NCI-H69 (cell line): ENCODE data around the gene ZNF385C.

ENCODE experiments used
- DNase-seq: peaks from one replicate; lab custom pipeline; 2025; lab: John Stamatoyannopoulos, UW

The ZNF385C gene

GRCh38 chr17:42050393-42051012, 47.8 kb downstream of the ZNF385C start, which contains the start of gene C17orf113:
C17orf113 (minus strand) TSS chr17:42050601; CDS start chr17:42043376, 7,225 bp downstream.
- DNase-seq: peak; percentile 83

- peak; percentile 60 for DNase-seq
Observed at GRCh38 chr17:42049834-42050392, 48.4 kb downstream of the ZNF385C start.

GRCh38 chr17:42047343-42047742, 50.9 kb downstream of the ZNF385C start:
- no peak for DNase-seq

- no peak for DNase-seq
Observed at GRCh38 chr17:42045719-42046118, 52.6 kb downstream of the ZNF385C start.

- no peak for DNase-seq
Observed at GRCh38 chr17:42042598-42043319, 55.5 kb downstream of the ZNF385C start.

GRCh38 chr17:42041619-42042018, 56.7 kb downstream of the ZNF385C start:
- no peak for DNase-seq

GRCh38 chr17:42040818-42041217, 57.5 kb downstream of the ZNF385C start:
- DNase-seq: no peak

GRCh38 chr17:42039794-42040763, 58.2 kb downstream of the ZNF385C start:
- no peak for DNase-seq

GRCh38 chr17:42038221-42038973, 59.9 kb downstream of the ZNF385C start:
- DNase-seq: no peak

- peak; percentile 85 for DNase-seq
Observed at GRCh38 chr17:42034059-42034458, 64.2 kb downstream of the ZNF385C start.

- DNase-seq: no peak
Observed at GRCh38 chr17:42031584-42031983, 66.7 kb downstream of the ZNF385C start.

- DNase-seq: no peak
Observed at GRCh38 chr17:42028791-42029127, 69.5 kb downstream of the ZNF385C start.

GRCh38 chr17:42027961-42028790, 70.1 kb downstream of the ZNF385C start:
- peak; percentile 71 for DNase-seq

- DNase-seq: no peak
Observed at GRCh38 chr17:42027590-42027889, 70.7 kb downstream of the ZNF385C start.

- no peak for DNase-seq
Observed at GRCh38 chr17:42026857-42027589, 71.2 kb downstream of the ZNF385C start.

- DNase-seq: no peak
Observed at GRCh38 chr17:42025936-42026335, 72.3 kb downstream of the ZNF385C start.

GRCh38 chr17:42025191-42025579, 73.1 kb downstream of the ZNF385C start:
- no peak for DNase-seq

- DNase-seq: no peak
Observed at GRCh38 chr17:42023524-42024349, 74.5 kb downstream of the ZNF385C start.

GRCh38 chr17:42020845-42021244, 77.4 kb downstream of the ZNF385C start:
- peak; percentile 63 for DNase-seq
